Endothelial cell (in vitro differentiated cells): ENCODE measurements around the gene FHL3. TPM values are rescaled to one million over a fixed set of nuclear protein-coding genes. Genes with fewer than 3 reads are reported as not detected.

Experiments
- DNase-seq: peaks from one replicate; pipeline ENCODE4 v3.0.0; 2021; ENCODE audit warnings: low spot score
- H3K27ac Mint-ChIP-seq: one replicate; pipeline ENCODE4 v1.8.0; 2021; ENCODE audit warnings: mixed read lengths, inconsistent platforms; ENCODE audit not compliant: unreplicated experiment
- H3K27me3 Mint-ChIP-seq: one replicate; pipeline ENCODE4 v1.8.0; 2021; ENCODE audit warnings: mild to moderate bottlenecking, moderate library complexity, mixed read lengths, inconsistent platforms; ENCODE audit not compliant: unreplicated experiment
- H3K36me3 Mint-ChIP-seq: one replicate; pipeline ENCODE4 v1.8.0; 2021; ENCODE audit warnings: mild to moderate bottlenecking, low read depth, mixed read lengths, inconsistent platforms; ENCODE audit not compliant: unreplicated experiment
- H3K4me1 Mint-ChIP-seq: one replicate; pipeline ENCODE4 v1.8.0; 2021; ENCODE audit warnings: mild to moderate bottlenecking, mixed read lengths, inconsistent platforms; ENCODE audit not compliant: unreplicated experiment
- H3K4me3 Mint-ChIP-seq: one replicate; pipeline ENCODE4 v1.8.0; 2021; ENCODE audit warnings: mild to moderate bottlenecking, mixed read lengths, inconsistent platforms; ENCODE audit not compliant: unreplicated experiment
- H3K9me3 Mint-ChIP-seq: one replicate; pipeline ENCODE4 v1.8.0; 2021; ENCODE audit warnings: mixed read lengths, inconsistent platforms; ENCODE audit not compliant: unreplicated experiment
- CTCF ChIP-seq: fragments of 200-600 bp; sonication (generic); IDR thresholded peaks from one replicate; pipeline ENCODE4 v1.5.0; 2021; ENCODE audit warnings: antibody characterized with exemption; ENCODE audit not compliant: unreplicated experiment
- total RNA-seq: library from RNA; stranded (reverse); fragmentation: NEBNext Ultra II Directional; extraction: Animal tissue kit (Norgen Biotek cat#: 25700); gene quantifications from one replicate; pipeline ENCODE4 v1.2.1, GENCODE V29; 2021; ENCODE audit not compliant: unreplicated experiment

The FHL3 gene
- total RNA-seq, 1 donor from 2014 or later = 142 TPM

- DNase-seq = no peak
- H3K4me3 Mint-ChIP-seq = peak overlapping the region; percentile 47
- H3K36me3 Mint-ChIP-seq = no peaks in the 10 kb centered on the region
- no peak for TF ChIP-seq CTCF
- no peak overlapping the region for H3K27ac Mint-ChIP-seq
- H3K4me1 Mint-ChIP-seq = peaks cover 33% of the 10 kb centered on the region
- H3K9me3 Mint-ChIP-seq = no peaks in the 10 kb centered on the region
- H3K27me3 Mint-ChIP-seq = peaks cover 9% of the 10 kb centered on the region
Measured at GRCh38 chr1:38045401-38046332, 40.4 kb upstream of the FHL3 start.

- H3K27ac Mint-ChIP-seq = no peak overlapping the region
- peaks cover 8% of the 10 kb centered on the region for H3K27me3 Mint-ChIP-seq
- peaks cover 37% of the 10 kb centered on the region for H3K4me1 Mint-ChIP-seq
- no peak for TF ChIP-seq CTCF
- no peaks in the 10 kb centered on the region for H3K9me3 Mint-ChIP-seq
- H3K4me3 Mint-ChIP-seq = peak overlapping the region; percentile 89
- DNase-seq = no peak
- H3K36me3 Mint-ChIP-seq = peaks cover 3% of the 10 kb centered on the region
Measured at GRCh38 chr1:38044221-38045215, 39.2 kb upstream of the FHL3 start.

- H3K36me3 Mint-ChIP-seq = peaks cover 3% of the 10 kb centered on the region
- H3K4me1 Mint-ChIP-seq = peaks cover 31% of the 10 kb centered on the region
- no peaks in the 10 kb centered on the region for H3K9me3 Mint-ChIP-seq
- peak overlapping the region; percentile 21 for H3K4me3 Mint-ChIP-seq
- DNase-seq = no peak
- H3K27me3 Mint-ChIP-seq = peaks cover 8% of the 10 kb centered on the region
- H3K27ac Mint-ChIP-seq = peak overlapping the region; percentile 25
- TF ChIP-seq CTCF = no peak
Measured at GRCh38 chr1:38043036-38043747, 37.9 kb upstream of the FHL3 start.

GRCh38 chr1:38041936-38042834 lies 36.9 kb upstream of the FHL3 start:
- DNase-seq = no peak
- H3K9me3 Mint-ChIP-seq = no peaks in the 10 kb centered on the region
- no peak overlapping the region for H3K27ac Mint-ChIP-seq
- H3K4me3 Mint-ChIP-seq = no peak overlapping the region
- TF ChIP-seq CTCF = no peak
- H3K36me3 Mint-ChIP-seq = peaks cover 3% of the 10 kb centered on the region
- peaks cover 25% of the 10 kb centered on the region for H3K4me1 Mint-ChIP-seq
- H3K27me3 Mint-ChIP-seq = peaks cover 8% of the 10 kb centered on the region
